B cell (primary cell): ENCODE data around the gene PIN4. TPM values are rescaled to one million over a fixed set of nuclear protein-coding genes. Genes with fewer than 3 reads are reported as not detected.
A peak's percentile ranks its signal among the peaks of the same experiment; 100 is the strongest.

ENCODE experiments used
- ATAC-seq: fragments of 200-7000 bp; cut with Tn5 transposase; one replicate; pipeline ENCODE4 v1.10.0; 2021; ENCODE audit warnings: low read depth, mild to moderate bottlenecking, moderate number of reproducible peaks, moderate library complexity
- CTCF ChIA-PET: fragments of 350-600 bp; sonication (Branson Sonifier 250); formaldehyde crosslinking; loops from one replicate; lab custom pipeline; 2021; ENCODE audit warnings: antibody characterized with exemption, inconsistent platforms; lab: Charles Lee
- POLR2A ChIA-PET: fragments of 350-600 bp; sonication (Branson Sonifier 250); formaldehyde crosslinking; loops from one replicate; lab custom pipeline; 2021; ENCODE audit warnings: antibody characterized with exemption; lab: Charles Lee
- DNase-seq: peaks from one replicate; pipeline ENCODE4 v3.0.0; 2013
- H2AFZ ChIP-seq: 2 replicates; pipeline ENCODE4 v1.6.1; 2012; ENCODE audit warnings: mild to moderate bottlenecking, low read depth, low read length; ENCODE audit not compliant: insufficient read depth, poor library complexity, severe bottlenecking
- H3K27ac ChIP-seq, 2 donors: 1 replicate in 1 of 2; 2 replicates in 1 of 2; pipeline ENCODE4 v1.5.1; 2012 to 2013; ENCODE audit warnings: low read length in 2 of 2, mild to moderate bottlenecking in 2 of 2, moderate library complexity in 1 of 2
- H3K27me3 ChIP-seq, 4 experiments: fragments of 200-600 bp in 1 of 4; sonication (generic) in 1 of 4; replicated peaks in 1 of 4; 1 replicate in 2 of 4; 2 replicates in 2 of 4; pipeline versions ENCODE4 v1.6.1 to v1.7.0; 2013 to 2016; ENCODE audit warnings: low read length in 3 of 4, mild to moderate bottlenecking in 2 of 4, mixed read lengths in 1 of 4, moderate library complexity in 1 of 4; ENCODE audit not compliant: insufficient read depth in 4 of 4, control insufficient read depth in 3 of 4; ENCODE audit errors: control extremely low read depth in 1 of 4
- H3K36me3 ChIP-seq, 2 experiments: replicated peaks in 1 of 2; 1 replicate in 1 of 2; 2 replicates in 1 of 2; pipeline versions ENCODE4 v1.6.1 to v1.7.1; 2013; ENCODE audit warnings: low read length in 1 of 2; ENCODE audit not compliant: insufficient read depth in 2 of 2, control insufficient read depth in 1 of 2; ENCODE audit errors: control extremely low read depth in 1 of 2, extremely low read depth in 1 of 2
- H3K4me1 ChIP-seq, 2 donors: fragments of 200-600 bp in 1 of 2; sonication (generic) in 1 of 2; 1 replicate in 1 of 2; 2 replicates in 1 of 2; pipeline versions ENCODE4 v1.5.1 to v1.6.1; 2013 to 2017; ENCODE audit warnings: low read length in 2 of 2; ENCODE audit not compliant: control insufficient read depth in 2 of 2, insufficient read depth in 2 of 2
- H3K4me2 ChIP-seq: replicated peaks from 2 replicates; pipeline ENCODE3; 2012; ENCODE audit warnings: mild to moderate bottlenecking, low read depth, low read length; ENCODE audit not compliant: poor library complexity, severe bottlenecking
- H3K4me3 ChIP-seq, 5 experiments: fragments of 200-600 bp in 1 of 5; sonication (generic) in 1 of 5; 1 replicate in 3 of 5; 2 replicates in 2 of 5; pipeline versions ENCODE4 v1.5.1 to v1.7.0; 2011 to 2016; ENCODE audit warnings: low read length in 4 of 5, mild to moderate bottlenecking in 4 of 5, low read depth in 2 of 5, control low read depth in 1 of 5, moderate library complexity in 1 of 5; ENCODE audit not compliant: insufficient read depth in 1 of 5; ENCODE audit errors: control extremely low read depth in 1 of 5, extremely low read depth in 1 of 5
- H3K79me2 ChIP-seq: fragments of 200-600 bp; sonication (generic); one replicate; pipeline ENCODE4 v1.6.0; 2016; ENCODE audit warnings: low read length; ENCODE audit not compliant: control insufficient read depth, insufficient read depth
- H3K9ac ChIP-seq: fragments of 200-600 bp; sonication (generic); 2 replicates; pipeline ENCODE4 v1.6.1; 2017; ENCODE audit warnings: mild to moderate bottlenecking, low read length, moderate library complexity
- H3K9me3 ChIP-seq, 3 donors: one replicate each; pipeline versions ENCODE4 v1.6.1 to v1.7.1; 2013; ENCODE audit warnings: low read length in 2 of 3; ENCODE audit not compliant: control insufficient read depth in 2 of 3, insufficient read depth in 1 of 3; ENCODE audit errors: control extremely low read depth in 1 of 3
- H4K20me1 ChIP-seq: 2 replicates; pipeline ENCODE4 v1.6.0; 2012; ENCODE audit warnings: mild to moderate bottlenecking, low read length; ENCODE audit not compliant: insufficient read depth, control insufficient read depth, poor library complexity, severe bottlenecking
- H3K27ac Mint-ChIP-seq: one replicate; pipeline ENCODE4 v1.8.0; 2021; ENCODE audit warnings: mixed read lengths
- H3K27me3 Mint-ChIP-seq: one replicate; pipeline ENCODE4 v1.8.0; 2021; ENCODE audit warnings: mixed read lengths
- H3K4me1 Mint-ChIP-seq: one replicate; pipeline ENCODE4 v1.8.0; 2021; ENCODE audit warnings: mixed read lengths
- H3K4me3 Mint-ChIP-seq: one replicate; pipeline ENCODE4 v1.8.0; 2021; ENCODE audit warnings: mixed read lengths
- H3K9me3 Mint-ChIP-seq: one replicate; pipeline ENCODE4 v1.8.0; 2022; ENCODE audit warnings: mixed read lengths; ENCODE audit not compliant: insufficient read depth
- CTCF ChIP-seq: fragments of 200-600 bp; IDR thresholded peaks from one replicate; pipeline ENCODE4 v1.8.0; 2022; ENCODE audit warnings: antibody characterized with exemption, mild to moderate bottlenecking
- EZH2 ChIP-seq: IDR thresholded peaks from 2 replicates; pipeline ENCODE4 v1.6.1; 2012; ENCODE audit warnings: borderline replicate concordance, low read depth, mild to moderate bottlenecking, moderate library complexity, low read length; ENCODE audit not compliant: insufficient read depth, poor library complexity, severe bottlenecking
- WGBS: methylation state at CpG from one replicate; pipeline ENCODE4 v1.1.5; 2013; ENCODE audit warnings: missing lambda C conversion rate; ENCODE audit not compliant: insufficient coverage; 5-methylcytosine and 5-hydroxymethylcytosine counted together
- intact Hi-C: fragments of 100-400 bp; cut with micrococcal nuclease; formaldehyde crosslinking; loops from one replicate; pipeline ENCODE4 v1.10.0; 2022
- polyA plus RNA-seq: library from polyadenylated mRNA; depleted of rRNA; stranded (reverse); fragments of >200 nt; gene quantifications from 2 replicates; pipeline ENCODE4 v1.2.3, GENCODE V29; 2012
- total RNA-seq, 2 donors: library from RNA; stranded (reverse); fragments of 120-200 nt in 1 of 2; gene quantifications; 1 replicate in 1 of 2; 2 replicates in 1 of 2; pipeline versions ENCODE4 v1.2.3 to v1.2.4, GENCODE V29; 2013 to 2022

Gene PIN4
- total and polyA plus RNA-seq, 2 donors (not counting 1 experiment from before 2014, with no cell fraction given): 2.5 to 16.0 TPM

- H3K27ac ChIP-seq: no peak overlapping the region
- H3K9me3 ChIP-seq: peaks cover 0 to 4% (median 0%) of the 10 kb centered on the region in 3 donors
- TF ChIP-seq EZH2: no peak
- no peak for TF ChIP-seq CTCF
- H3K79me2 ChIP-seq: no peaks in the 10 kb centered on the region
- intact Hi-C loops: no loop called here
- peaks cover 0 to 6% of the 10 kb centered on the region in 2 donors for H3K4me1 ChIP-seq
- Mint-ChIP-seq H3K9me3 (no peaks in the 10 kb centered on the region), H3K27me3 (no peaks in the 10 kb centered on the region), H3K4me3 (peak overlapping the region; percentile 92), H3K4me1 (peaks cover 6% of the 10 kb centered on the region), H3K27ac (no peak overlapping the region)
- ChIA-PET CTCF (interaction anchor here (1.2 to 1.3 kb wide), 2 partner anchors 38 to 178 kb away, joined by 3 to 5 read pairs; partner anchors contain the start of gene RPS4X), POLR2A (no interaction called here)
- ATAC-seq (no peak), DNase-seq (no peak)
- H4K20me1 ChIP-seq: no peaks in the 10 kb centered on the region
- peak overlapping the region; percentile 81 for H3K4me2 ChIP-seq
- peak overlapping the region; percentile 56 for H3K9ac ChIP-seq
- no peaks in the 10 kb centered on the region for H3K27me3 ChIP-seq
- WGBS: 67% methylated on average over 1 of the region's 6 CpGs
- H2AFZ ChIP-seq: peak overlapping the region; percentile 77
- no peaks in the 10 kb centered on the region for H3K36me3 ChIP-seq
- peak overlapping the region in 4 of 5 experiments; percentile 49 to 59 (median 56) for H3K4me3 ChIP-seq
These were observed 56.6 kb downstream of the PIN4 start for GRCh38 chrX:72238183-72238582.

- CTCF ChIA-PET: interaction anchor here (1.2 to 1.3 kb wide), 2 partner anchors 38 to 178 kb away, joined by 3 to 5 read pairs; partner anchors contain the start of gene RPS4X
- TF ChIP-seq CTCF (no peak), EZH2 (no peak)
- no peaks in the 10 kb centered on the region for H3K9me3 Mint-ChIP-seq
These were observed 57.3 kb downstream of the PIN4 start, which contains the start of gene ERCC6L for GRCh38 chrX:72238721-72239475. TSS of gene ERCC6L (minus strand) at chrX:72239027. CDS start at chrX:72238911, 116 bp downstream.

More at GRCh38 chrX:72238721-72239475, 57.3 kb downstream of the PIN4 start, which contains the start of gene ERCC6L:
- H3K4me3 ChIP-seq: peak within 1 kb of the TSS; percentile 16 to 59 (median 56)
- Mint-ChIP-seq H3K4me1 (peaks cover 6% of the 10 kb centered on the region), H3K27ac (peak within 1 kb of the TSS; percentile 78), H3K27me3 (no peaks in the 10 kb centered on the region), H3K4me3 (peak within 1 kb of the TSS; percentile 92)
- H3K27me3 ChIP-seq: no peaks in the 10 kb centered on the region
- ATAC-seq: peak; percentile 99
- H3K9me3 ChIP-seq: peaks cover 0 to 4% (median 0%) of the 10 kb centered on the region in 3 donors
- DNase-seq: peak; percentile 85
- H3K79me2 ChIP-seq: no peaks in the 10 kb centered on the region
- peak within 1 kb of the TSS; percentile 81 for H3K4me2 ChIP-seq
- intact Hi-C loops: loop anchor here (1.0 kb wide), 2 partner anchors 38 to 58 kb away; partner anchors contain the start of genes PIN4 and RPS4X
- H3K9ac ChIP-seq: peak within 1 kb of the TSS; percentile 56
- H3K27ac ChIP-seq: no peak within 1 kb of the TSS
- H2AFZ ChIP-seq: peak within 1 kb of the TSS; percentile 77
- H4K20me1 ChIP-seq: no peaks in the 10 kb centered on the region
- H3K4me1 ChIP-seq: peaks cover 0 to 6% of the 10 kb centered on the region in 2 donors
- POLR2A ChIA-PET: interaction anchor here (0.7 kb wide), 1 partner anchor 36 kb away, joined by 5 read pairs; no protein-coding TSS in a partner anchor
- 7% methylated on average over 50 of the region's 59 CpGs for WGBS
- no peaks in the 10 kb centered on the region for H3K36me3 ChIP-seq
